Mesenchymal stem cell (in vitro differentiated cells and primary cell): ENCODE results near the gene LPP.

Source experiments
- DNase-seq: peaks from one replicate; pipeline ENCODE4 v3.0.0-alpha.2; 2013
- H2AFZ ChIP-seq: one replicate; pipeline ENCODE4 v1.6.1; 2013; ENCODE audit warnings: low read depth, mild to moderate bottlenecking, control low read depth, inconsistent platforms, low read length, moderate library complexity
- H2AK5ac ChIP-seq: 2 replicates; pipeline ENCODE4 v1.6.1; 2013; ENCODE audit warnings: low read length, moderate library complexity, mild to moderate bottlenecking, inconsistent platforms; ENCODE audit not compliant: severe bottlenecking
- H2BK120ac ChIP-seq: one replicate; pipeline ENCODE4 v1.6.1; 2013; ENCODE audit warnings: low read depth, mild to moderate bottlenecking, inconsistent platforms, low read length, moderate library complexity
- H2BK12ac ChIP-seq, 2 experiments: one replicate each; pipeline ENCODE4 v1.6.1; 2013; ENCODE audit warnings: inconsistent platforms in 2 of 2, low read length in 2 of 2, mild to moderate bottlenecking in 2 of 2, moderate library complexity in 2 of 2, control low read depth in 1 of 2
- H2BK15ac ChIP-seq: one replicate; pipeline ENCODE4 v1.6.1; 2013; ENCODE audit warnings: mild to moderate bottlenecking, low read depth, inconsistent platforms; ENCODE audit not compliant: poor library complexity, severe bottlenecking
- H2BK5ac ChIP-seq: 2 replicates; pipeline ENCODE4 v1.6.1; 2013; ENCODE audit warnings: low read depth, mild to moderate bottlenecking, low read length, control low read depth, inconsistent platforms; ENCODE audit not compliant: poor library complexity, severe bottlenecking
- H3K14ac ChIP-seq, 2 experiments: one replicate each; pipeline ENCODE4 v1.6.1; 2013; ENCODE audit warnings: inconsistent platforms in 2 of 2, low read length in 2 of 2, control low read depth in 1 of 2, mild to moderate bottlenecking in 1 of 2, moderate library complexity in 1 of 2
- H3K18ac ChIP-seq, 2 experiments: one replicate each; pipeline ENCODE4 v1.6.1; 2013; ENCODE audit warnings: inconsistent platforms in 2 of 2, low read length in 2 of 2, control low read depth in 1 of 2, low read depth in 1 of 2, mild to moderate bottlenecking in 1 of 2
- H3K23ac ChIP-seq, 2 experiments: one replicate each; pipeline ENCODE4 v1.6.1; 2013; ENCODE audit warnings: inconsistent platforms in 2 of 2, low read length in 2 of 2, mild to moderate bottlenecking in 2 of 2, moderate library complexity in 2 of 2, control low read depth in 1 of 2
- H3K27ac ChIP-seq: 2 replicates; pipeline ENCODE4 v1.5.1; 2013; ENCODE audit warnings: mild to moderate bottlenecking, moderate library complexity, low read length, control low read depth, inconsistent platforms; ENCODE audit not compliant: poor library complexity, severe bottlenecking
- H3K27me3 ChIP-seq, 2 experiments: 2 replicates each; pipeline versions ENCODE4 v1.6.1 to v1.7.0; 2013; ENCODE audit warnings: low read length in 2 of 2, mild to moderate bottlenecking in 2 of 2, moderate library complexity in 2 of 2, control low read depth in 1 of 2, inconsistent platforms in 1 of 2; ENCODE audit not compliant: control insufficient read depth in 1 of 2, insufficient read depth in 1 of 2
- H3K36me3 ChIP-seq, 2 experiments: 2 replicates each; pipeline versions ENCODE4 v1.6.1 to v1.7.0; 2013; ENCODE audit warnings: low read length in 2 of 2, control low read depth in 1 of 2, inconsistent platforms in 1 of 2, low read depth in 1 of 2, mild to moderate bottlenecking in 1 of 2; ENCODE audit not compliant: insufficient read depth in 2 of 2, control insufficient read depth in 1 of 2
- H3K4ac ChIP-seq, 2 experiments: one replicate each; pipeline ENCODE4 v1.6.1; 2013; ENCODE audit warnings: inconsistent platforms in 2 of 2, low read length in 2 of 2, mild to moderate bottlenecking in 2 of 2, moderate library complexity in 2 of 2, control low read depth in 1 of 2, low read depth in 1 of 2
- H3K4me1 ChIP-seq: 2 replicates; pipeline ENCODE4 v1.6.1; 2013; ENCODE audit warnings: low read depth, low read length, control low read depth; ENCODE audit not compliant: control insufficient read depth, insufficient read depth
- H3K4me2 ChIP-seq: 2 replicates; pipeline ENCODE4 v1.6.1; 2013; ENCODE audit warnings: low read length, mild to moderate bottlenecking, inconsistent platforms; ENCODE audit not compliant: poor library complexity, severe bottlenecking
- H3K4me3 ChIP-seq, 2 experiments: 2 replicates each; pipeline versions ENCODE4 v1.5.1 to v1.7.0; 2013; ENCODE audit warnings: low read length in 2 of 2, mild to moderate bottlenecking in 2 of 2, control low read depth in 1 of 2, low read depth in 1 of 2; ENCODE audit not compliant: insufficient read depth in 1 of 2
- H3K79me1 ChIP-seq: replicated peaks from 2 replicates; pipeline ENCODE4 v1.6.1; 2013; ENCODE audit warnings: mild to moderate bottlenecking, control low read depth, low read length, inconsistent platforms; ENCODE audit not compliant: poor library complexity, severe bottlenecking
- H3K9ac ChIP-seq: 2 replicates; pipeline ENCODE4 v1.7.0; 2013; ENCODE audit warnings: mild to moderate bottlenecking, low read length, moderate library complexity
- H3K9me3 ChIP-seq: 2 replicates; pipeline ENCODE4 v1.7.0; 2013; ENCODE audit warnings: mild to moderate bottlenecking, low read length; ENCODE audit not compliant: control insufficient read depth
- H4K8ac ChIP-seq: one replicate; pipeline ENCODE4 v1.6.1; 2013; ENCODE audit warnings: inconsistent platforms, mild to moderate bottlenecking, low read length, moderate library complexity
- H4K91ac ChIP-seq: one replicate; pipeline ENCODE4 v1.6.1; 2013; ENCODE audit warnings: mild to moderate bottlenecking, low read length, inconsistent platforms
- WGBS: methylation state at CpG from one replicate; pipeline ENCODE4 v1.1.7; 2013; ENCODE audit warnings: mixed read lengths; 5-methylcytosine and 5-hydroxymethylcytosine counted together

The LPP gene

GRCh38 chr3:188119846-188120245, 34.1 kb upstream of the LPP start:
- H2BK5ac ChIP-seq = no peak overlapping the region
- no peak overlapping the region for H2BK15ac ChIP-seq
- no peak overlapping the region for H2BK120ac ChIP-seq
- no peaks in the 10 kb centered on the region for H3K27me3 ChIP-seq
- H3K36me3 ChIP-seq = no peaks in the 10 kb centered on the region
- no peak overlapping the region for H3K4me2 ChIP-seq
- H3K9me3 ChIP-seq = no peaks in the 10 kb centered on the region
- no peaks in the 10 kb centered on the region for H3K4me1 ChIP-seq
- no peak overlapping the region for H3K18ac ChIP-seq
- H3K4me3 ChIP-seq = no peak overlapping the region
- H3K79me1 ChIP-seq = no peaks in the 10 kb centered on the region
- H2AK5ac ChIP-seq = no peak overlapping the region
- no peak overlapping the region for H3K14ac ChIP-seq
- H3K4ac ChIP-seq = no peak overlapping the region
- no peak overlapping the region for H4K8ac ChIP-seq
- H3K27ac ChIP-seq = no peak overlapping the region
- H2BK12ac ChIP-seq = no peak overlapping the region
- H4K91ac ChIP-seq = no peak overlapping the region
- no peak overlapping the region for H3K23ac ChIP-seq
- WGBS = 91% methylated on average over 3 of the region's 3 CpGs
- no peak overlapping the region for H3K9ac ChIP-seq
- no peak for DNase-seq
- no peak overlapping the region for H2AFZ ChIP-seq

- H3K79me1 ChIP-seq = no peaks in the 10 kb centered on the region
- no peak overlapping the region for H2BK5ac ChIP-seq
- no peak overlapping the region for H3K14ac ChIP-seq
- no peak overlapping the region for H2BK120ac ChIP-seq
- H2BK12ac ChIP-seq = no peak overlapping the region
- no peak overlapping the region for H3K27ac ChIP-seq
- no peak overlapping the region for H2BK15ac ChIP-seq
- no peak overlapping the region for H3K4me2 ChIP-seq
- H3K23ac ChIP-seq = no peak overlapping the region
- 90% methylated on average over 3 of the region's 4 CpGs for WGBS
- no peak overlapping the region for H2AFZ ChIP-seq
- H4K91ac ChIP-seq = no peak overlapping the region
- H2AK5ac ChIP-seq = no peak overlapping the region
- H3K18ac ChIP-seq = no peak overlapping the region
- no peak overlapping the region for H3K4me3 ChIP-seq
- H3K27me3 ChIP-seq = no peaks in the 10 kb centered on the region
- no peak overlapping the region for H3K4ac ChIP-seq
- H3K9ac ChIP-seq = no peak overlapping the region
- no peaks in the 10 kb centered on the region for H3K9me3 ChIP-seq
- no peak for DNase-seq
- H4K8ac ChIP-seq = no peak overlapping the region
- H3K36me3 ChIP-seq = no peaks in the 10 kb centered on the region
- H3K4me1 ChIP-seq = no peaks in the 10 kb centered on the region
These were observed 31.3 kb upstream of the LPP start for GRCh38 chr3:188122571-188123169.

- Histone ChIP-seq H3K9me3 (no peaks in the 10 kb centered on the region), H2BK120ac (no peak overlapping the region), H3K27me3 (no peaks in the 10 kb centered on the region), H3K14ac (no peak overlapping the region), H3K23ac (no peak overlapping the region), H2AK5ac (no peak overlapping the region), H3K4ac (no peak overlapping the region), H3K79me1 (no peaks in the 10 kb centered on the region), H3K27ac (no peak overlapping the region), H3K4me2 (no peak overlapping the region), H2BK5ac (no peak overlapping the region), H3K36me3 (no peaks in the 10 kb centered on the region), H3K4me3 (no peak overlapping the region), H3K9ac (no peak overlapping the region), H4K91ac (no peak overlapping the region), H4K8ac (no peak overlapping the region), H3K18ac (no peak overlapping the region), H2AFZ (no peak overlapping the region), H2BK15ac (no peak overlapping the region), H2BK12ac (no peak overlapping the region), H3K4me1 (no peaks in the 10 kb centered on the region)
- DNase-seq = peak; percentile 9
- WGBS = 97% methylated on average over 6 of the region's 6 CpGs
These were observed 30.6 kb upstream of the LPP start for GRCh38 chr3:188123170-188123905.

GRCh38 chr3:188124184-188124583, 29.8 kb upstream of the LPP start:
- no peaks in the 10 kb centered on the region for H3K9me3 ChIP-seq
- H2BK15ac ChIP-seq = no peak overlapping the region
- H3K18ac ChIP-seq = no peak overlapping the region
- H3K4me2 ChIP-seq = no peak overlapping the region
- H2BK5ac ChIP-seq = no peak overlapping the region
- no peak overlapping the region for H3K23ac ChIP-seq
- H3K36me3 ChIP-seq = no peaks in the 10 kb centered on the region
- no peak overlapping the region for H4K8ac ChIP-seq
- no peak overlapping the region for H2AK5ac ChIP-seq
- no peaks in the 10 kb centered on the region for H3K4me1 ChIP-seq
- no peak overlapping the region for H2BK12ac ChIP-seq
- no peak overlapping the region for H3K4me3 ChIP-seq
- peak; percentile 57 for DNase-seq
- no peaks in the 10 kb centered on the region for H3K27me3 ChIP-seq
- H3K4ac ChIP-seq = no peak overlapping the region
- no peak overlapping the region for H3K9ac ChIP-seq
- H3K79me1 ChIP-seq = no peaks in the 10 kb centered on the region
- H4K91ac ChIP-seq = no peak overlapping the region
- no peak overlapping the region for H2AFZ ChIP-seq
- H2BK120ac ChIP-seq = no peak overlapping the region
- H3K27ac ChIP-seq = no peak overlapping the region
- H3K14ac ChIP-seq = no peak overlapping the region
- 100% methylated on average over 1 of the region's 2 CpGs for WGBS
